WTC11 (cell line): ENCODE data around the gene CACNB1. TPM values are rescaled to one million over a fixed set of nuclear protein-coding genes. Genes with fewer than 3 reads are reported as not detected.

Experiments used
- ATAC-seq: fragments of 200-7000 bp; cut with Tn5 transposase; 2 replicates; pipeline ENCODE4 v1.10.0; 2021; ENCODE audit warnings: mild to moderate bottlenecking, moderate library complexity
- CTCF ChIA-PET: fragments of 300-600 bp; sonication (Branson Sonifier 250); formaldehyde crosslinking; loops from one replicate; lab custom pipeline; 2021; ENCODE audit warnings: antibody characterized with exemption; lab: Charles Lee
- POLR2A ChIA-PET: fragments of 350-600 bp; sonication (Branson Sonifier 250); formaldehyde crosslinking; loops from one replicate; lab custom pipeline; 2021; ENCODE audit warnings: antibody characterized with exemption; lab: Charles Lee
- DNase-seq: peaks from one replicate; pipeline ENCODE4 v3.0.0; 2021; ENCODE audit warnings: low spot score
- H3K27ac Mint-ChIP-seq: 2 replicates; pipeline ENCODE4 v1.8.0; 2021; ENCODE audit warnings: mixed read lengths
- H3K27me3 Mint-ChIP-seq: 2 replicates; pipeline ENCODE4 v1.8.0; 2021; ENCODE audit warnings: low read depth, mild to moderate bottlenecking, moderate library complexity, mixed read lengths
- H3K36me3 Mint-ChIP-seq: 2 replicates; pipeline ENCODE4 v1.8.0; 2021; ENCODE audit warnings: mixed read lengths
- H3K4me1 Mint-ChIP-seq: 2 replicates; pipeline ENCODE4 v1.8.0; 2022; ENCODE audit warnings: mixed read lengths
- H3K4me3 Mint-ChIP-seq: 2 replicates; pipeline ENCODE4 v1.8.0; 2021; ENCODE audit warnings: mild to moderate bottlenecking, moderate library complexity, mixed read lengths
- H3K9me3 Mint-ChIP-seq: 2 replicates; pipeline ENCODE4 v1.8.0; 2021; ENCODE audit warnings: mixed read lengths
- ATF2 ChIP-seq: sonication (generic); formaldehyde crosslinking; IDR thresholded peaks from 2 replicates; pipeline ENCODE4 v1.8.1; 2022; ENCODE audit warnings: low read depth, missing genetic modification reagents, borderline replicate concordance
- CREB1 ChIP-seq: sonication (generic); formaldehyde crosslinking; IDR thresholded peaks from 2 replicates; pipeline ENCODE4 v1.8.0; 2023; ENCODE audit warnings: mild to moderate bottlenecking, missing genetic modification reagents
- EMX1 ChIP-seq: fragments of 250-450 bp; sonication (Bioruptor Pico); IDR thresholded peaks from 2 replicates; pipeline ENCODE4 v1.8.0; 2021; ENCODE audit warnings: mild to moderate bottlenecking
- ESRRA ChIP-seq: sonication (generic); formaldehyde crosslinking; IDR thresholded peaks from 2 replicates; pipeline ENCODE4 v1.8.1; 2022; ENCODE audit warnings: mild to moderate bottlenecking, missing genetic modification reagents, borderline replicate concordance
- GABPB1 ChIP-seq: sonication (generic); formaldehyde crosslinking; IDR thresholded peaks from 2 replicates; pipeline ENCODE4 v1.8.1; 2023; ENCODE audit warnings: mild to moderate bottlenecking, missing genetic modification reagents
- HMGXB4 ChIP-seq: sonication (generic); formaldehyde crosslinking; IDR thresholded peaks from 2 replicates; pipeline ENCODE4 v1.8.1; 2023; ENCODE audit warnings: mild to moderate bottlenecking, moderate library complexity, missing genetic modification reagents
- JUN ChIP-seq: sonication (generic); formaldehyde crosslinking; IDR thresholded peaks from 2 replicates; pipeline ENCODE4 v1.8.0; 2023; ENCODE audit warnings: mild to moderate bottlenecking, missing genetic modification reagents
- SMAD3 ChIP-seq: sonication (generic); formaldehyde crosslinking; IDR thresholded peaks from 2 replicates; pipeline ENCODE4 v1.8.0; 2022; ENCODE audit warnings: missing genetic modification reagents, mild to moderate bottlenecking, borderline replicate concordance
- TEAD1 ChIP-seq: sonication (generic); formaldehyde crosslinking; IDR thresholded peaks from 2 replicates; pipeline ENCODE4 v1.8.0; 2022; ENCODE audit warnings: mild to moderate bottlenecking, missing genetic modification reagents
- ZNF232 ChIP-seq: sonication (generic); formaldehyde crosslinking; IDR thresholded peaks from 2 replicates; pipeline ENCODE4 v1.8.0; 2022; ENCODE audit warnings: mild to moderate bottlenecking, missing genetic modification reagents
- ZNF532 ChIP-seq: fragments of 250-450 bp; sonication (Bioruptor Pico); IDR thresholded peaks from 2 replicates; pipeline ENCODE4 v1.9.0; 2021; ENCODE audit warnings: mild to moderate bottlenecking, borderline replicate concordance
- ZNF671 ChIP-seq: fragments of 250-450 bp; sonication (Bioruptor Pico); IDR thresholded peaks from 2 replicates; pipeline ENCODE4 v1.8.0; 2021; ENCODE audit warnings: mild to moderate bottlenecking
- total RNA-seq: library from RNA; stranded (reverse); gene quantifications from 3 replicates; pipeline ENCODE4 v1.2.3, GENCODE V29; 2021
- TF ChIP-seq, protein P1 (sequence below): fragments of 250-450 bp; sonication (Bioruptor Pico); conservative IDR thresholded peaks from 2 replicates; pipeline ENCODE4 v1.9.0; 2021; ENCODE audit warnings: mild to moderate bottlenecking
- TF ChIP-seq, protein P2 (sequence below): sonication (generic); formaldehyde crosslinking; IDR thresholded peaks from 2 replicates; pipeline ENCODE4 v1.8.1; 2023; ENCODE audit warnings: mild to moderate bottlenecking, missing genetic modification reagents, moderate library complexity
- TF ChIP-seq, protein P3 (sequence below): fragments of 250-450 bp; sonication (Bioruptor Pico); IDR thresholded peaks from 2 replicates; pipeline ENCODE4 v2.1.2; 2022; ENCODE audit warnings: mild to moderate bottlenecking, moderate library complexity

Gene CACNB1
- total RNA-seq, 1 experiment from 2014 or later, result 17.0 TPM

GRCh38 chr17:39151943-39152818 lies 45.3 kb downstream of the CACNB1 start:
- ChIA-PET POLR2A (interaction anchor here (0.8 to 2.2 kb wide), 4 partner anchors 23 to 228 kb away, joined by 4 to 6 read pairs (median 4); no protein-coding TSS in a partner anchor), CTCF (interaction anchor here (0.6 to 6.8 kb wide), 54 partner anchors 8 to 683 kb away, joined by 3 to 191 read pairs (median 6); partner anchors contain the start of genes ARL5C, FBXO47, LASP1 and LASP1NB)
- peaks cover 43% of the 10 kb centered on the region for H3K27me3 Mint-ChIP-seq

GRCh38 chr17:39151150-39151942 lies 46.1 kb downstream of the CACNB1 start, which contains the start of gene PLXDC1:
Gene PLXDC1, minus strand, starts transcription at chr17:39151637. Its CDS starts 200 bp downstream, at chr17:39151437.
- ChIA-PET CTCF (interaction anchor here (0.6 to 6.8 kb wide), 21 partner anchors 14 to 234 kb away, joined by 3 to 191 read pairs (median 6); partner anchors contain the start of genes ARL5C, FBXO47 and LASP1NB), POLR2A (interaction anchor here (2.2 kb wide), 1 partner anchor 23 kb away, joined by 6 read pairs; no protein-coding TSS in a partner anchor)
- DNase-seq (peak; percentile 29), ATAC-seq (no peak)
- Mint-ChIP-seq H3K4me1 (peaks cover 16% of the 10 kb centered on the region), H3K36me3 (0 out of 2 replicates have a peak, but pooled peaks cover 2% of the 10 kb centered on the region), H3K27ac (no peak within 1 kb of the TSS), H3K4me3 (peak within 1 kb of the TSS; percentile 100), H3K9me3 (no peaks in the 10 kb centered on the region), H3K27me3 (peaks cover 43% of the 10 kb centered on the region)
- TF ChIP-seq, protein P1, sequence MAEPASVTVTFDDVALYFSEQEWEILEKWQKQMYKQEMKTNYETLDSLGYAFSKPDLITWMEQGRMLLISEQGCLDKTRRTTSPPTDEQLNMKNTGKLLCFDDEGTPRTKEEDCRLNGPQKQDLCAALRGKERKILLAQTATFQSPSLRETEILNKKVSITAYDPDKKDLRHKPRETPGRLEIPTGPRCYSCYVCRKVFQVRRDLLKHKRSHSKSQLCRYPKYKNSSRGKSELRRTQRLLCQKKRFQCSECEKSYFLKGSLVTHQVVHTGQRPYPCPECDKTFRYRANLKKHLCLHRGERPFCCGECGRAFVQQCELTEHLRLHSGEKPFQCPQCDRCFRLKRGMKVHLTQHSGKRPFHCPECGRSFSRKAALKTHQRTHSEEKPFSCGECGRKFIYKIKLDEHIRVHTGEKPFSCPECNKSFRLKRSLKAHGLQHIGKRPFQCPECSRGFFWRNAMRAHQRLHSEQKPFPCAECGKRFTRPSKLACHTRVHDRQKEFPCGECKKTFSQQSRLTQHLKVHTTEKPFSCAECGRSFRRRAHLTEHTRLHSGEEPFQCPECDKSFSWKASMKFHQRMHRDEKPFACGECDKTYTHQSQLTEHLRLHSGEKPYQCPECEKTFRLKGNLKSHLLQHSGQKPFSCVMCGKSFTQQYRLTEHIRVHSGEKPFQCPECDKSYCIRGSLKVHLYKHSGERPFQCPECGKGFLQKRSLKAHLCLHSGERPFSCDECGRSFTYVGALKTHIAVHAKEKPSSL (CRISPR knock-in tag), result no peak
- no peak for TF ChIP-seq ESRRA (CRISPR knock-in tag)
- no peak for TF ChIP-seq TEAD1 (CRISPR knock-in tag)
- no peak for TF ChIP-seq GABPB1 (CRISPR knock-in tag)
- TF ChIP-seq EMX1, result no peak
- TF ChIP-seq, protein P2, sequence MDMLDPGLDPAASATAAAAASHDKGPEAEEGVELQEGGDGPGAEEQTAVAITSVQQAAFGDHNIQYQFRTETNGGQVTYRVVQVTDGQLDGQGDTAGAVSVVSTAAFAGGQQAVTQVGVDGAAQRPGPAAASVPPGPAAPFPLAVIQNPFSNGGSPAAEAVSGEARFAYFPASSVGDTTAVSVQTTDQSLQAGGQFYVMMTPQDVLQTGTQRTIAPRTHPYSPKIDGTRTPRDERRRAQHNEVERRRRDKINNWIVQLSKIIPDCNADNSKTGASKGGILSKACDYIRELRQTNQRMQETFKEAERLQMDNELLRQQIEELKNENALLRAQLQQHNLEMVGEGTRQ (CRISPR knock-in tag), result no peak
- TF ChIP-seq ATF2 (CRISPR knock-in tag), result no peak
- no peak for TF ChIP-seq CREB1
- TF ChIP-seq ZNF532 (CRISPR knock-in tag), result no peak

More at GRCh38 chr17:39151943-39152818, 45.3 kb downstream of the CACNB1 start:
- peak overlapping the region; percentile 100 for H3K4me3 Mint-ChIP-seq
- H3K36me3 Mint-ChIP-seq, result 0 out of 2 replicates have a peak, but pooled peaks cover 2% of the 10 kb centered on the region
- peaks cover 24% of the 10 kb centered on the region for H3K4me1 Mint-ChIP-seq
- ATAC-seq, result peak; percentile 6
- TF ChIP-seq HMGXB4 (CRISPR knock-in tag) (no peak), GABPB1 (CRISPR knock-in tag) (no peak), JUN (CRISPR knock-in tag) (no peak), SMAD3 (CRISPR knock-in tag) (no peak), ZNF671 (CRISPR knock-in tag) (no peak), ZNF232 (CRISPR knock-in tag) (no peak)
- TF ChIP-seq, protein P3, sequence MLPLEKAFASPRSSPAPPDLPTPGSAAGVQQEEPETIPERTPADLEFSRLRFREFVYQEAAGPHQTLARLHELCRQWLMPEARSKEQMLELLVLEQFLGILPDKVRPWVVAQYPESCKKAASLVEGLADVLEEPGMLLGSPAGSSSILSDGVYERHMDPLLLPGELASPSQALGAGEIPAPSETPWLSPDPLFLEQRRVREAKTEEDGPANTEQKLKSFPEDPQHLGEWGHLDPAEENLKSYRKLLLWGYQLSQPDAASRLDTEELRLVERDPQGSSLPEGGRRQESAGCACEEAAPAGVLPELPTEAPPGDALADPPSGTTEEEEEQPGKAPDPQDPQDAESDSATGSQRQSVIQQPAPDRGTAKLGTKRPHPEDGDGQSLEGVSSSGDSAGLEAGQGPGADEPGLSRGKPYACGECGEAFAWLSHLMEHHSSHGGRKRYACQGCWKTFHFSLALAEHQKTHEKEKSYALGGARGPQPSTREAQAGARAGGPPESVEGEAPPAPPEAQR, result no peak
- TF ChIP-seq, protein P2 (CRISPR knock-in tag), result no peak
- TF ChIP-seq, all 79 proteins: peak for 0
- H3K27ac Mint-ChIP-seq, result no peak overlapping the region
- H3K9me3 Mint-ChIP-seq, result no peaks in the 10 kb centered on the region
- peak; percentile 40 for DNase-seq
